EH (cell line): ENCODE measurements around the gene PEMT.
A peak's percentile ranks its signal among the peaks of the same experiment; 100 is the strongest.
"Not testable (repeated sequence)": the region's sequence is repeated elsewhere in the genome, so short reads cannot be mapped to it uniquely, and the experiment has no call there.

Experiments used
- DNase-seq: peaks from one replicate; pipeline ENCODE4 v3.0.0-alpha.2; 2015; ENCODE audit warnings: low read depth

Gene PEMT

DNA sequence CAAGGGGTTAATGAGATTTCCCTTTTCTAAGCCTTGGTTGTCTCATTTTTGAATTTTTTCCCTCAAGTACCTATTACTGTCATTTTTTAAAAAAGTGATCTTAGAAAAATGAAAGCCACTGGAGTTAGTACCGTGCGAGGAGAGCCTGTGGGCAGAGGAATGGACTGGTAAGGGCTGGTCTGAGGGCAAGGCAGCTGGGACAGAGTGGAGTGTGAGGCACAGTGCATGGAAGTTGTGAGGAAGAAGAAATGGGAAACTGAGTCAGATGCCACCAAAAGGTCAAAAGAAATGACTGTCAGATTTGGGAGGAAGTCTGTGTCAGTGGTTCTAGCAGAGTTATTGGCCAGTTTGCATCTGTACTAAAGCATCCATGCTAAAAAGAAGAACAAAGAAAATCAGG lies 103.5 kb downstream of the PEMT start:
- DNase-seq, result no peak

DNA sequence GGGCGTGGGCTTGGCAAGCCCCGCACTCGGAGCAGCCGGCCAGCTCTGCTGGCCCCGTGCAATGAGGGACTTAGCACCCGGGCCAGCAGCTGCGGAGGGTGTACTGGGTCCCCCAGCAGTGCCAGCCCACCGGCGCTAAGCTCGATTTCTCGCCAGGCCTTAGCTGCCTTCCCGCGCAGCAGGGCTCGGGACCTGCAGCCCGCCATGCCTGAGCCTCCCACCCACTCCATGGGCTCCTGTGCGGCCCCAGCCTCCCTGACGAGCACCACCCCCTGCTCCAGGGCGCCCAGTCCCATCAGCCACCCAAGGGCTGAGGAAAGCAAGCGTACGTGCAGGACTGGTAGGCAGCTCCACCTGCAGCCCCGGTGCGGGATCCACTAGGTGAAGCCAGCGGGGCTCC lies 105.1 kb downstream of the PEMT start:
- not testable (repeated sequence) for DNase-seq

DNA sequence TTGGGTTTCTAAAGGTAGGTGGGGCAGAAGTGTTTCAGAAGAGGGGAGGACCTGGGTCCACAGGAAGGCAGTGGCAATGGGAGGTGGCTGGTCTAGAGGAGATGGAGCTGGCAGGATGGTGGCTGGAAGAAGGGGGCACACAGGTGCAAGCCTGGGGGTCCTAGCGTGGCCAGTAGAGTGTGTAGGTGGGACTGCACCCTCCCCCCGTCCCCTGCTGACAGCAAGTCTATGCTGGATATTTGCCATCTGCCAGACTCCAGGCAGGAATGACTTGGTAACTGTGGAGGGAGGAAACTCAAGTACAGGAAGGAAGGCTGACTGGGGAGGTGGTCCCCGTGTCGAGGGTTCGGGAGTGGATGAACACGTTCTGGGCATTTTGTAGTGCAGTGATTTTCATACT lies 106.1 kb downstream of the PEMT start:
- no peak for DNase-seq

DNA sequence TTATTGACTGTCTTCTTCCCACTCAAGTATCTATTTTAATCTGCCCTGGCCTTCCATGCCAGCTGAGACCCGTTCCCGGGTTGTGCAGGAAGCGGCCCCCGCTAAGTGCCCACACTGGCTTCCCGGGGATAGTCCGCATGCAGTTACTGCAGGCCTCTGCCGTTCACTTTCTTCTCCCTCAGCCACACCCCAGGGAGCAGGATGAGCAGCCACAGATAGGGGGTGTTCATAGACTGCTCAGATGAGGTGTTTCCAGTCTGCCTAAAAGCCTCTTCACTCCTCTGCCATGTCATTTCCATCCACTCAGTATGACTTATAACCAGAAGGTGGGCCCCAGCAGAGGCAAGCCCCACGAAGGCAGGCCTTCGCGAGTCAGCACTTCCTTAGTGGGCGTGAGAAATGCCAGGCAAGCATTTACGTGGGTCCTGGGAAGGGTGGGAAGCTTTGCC lies 107.0 kb downstream of the PEMT start:
- DNase-seq, result peak; percentile 13

DNA sequence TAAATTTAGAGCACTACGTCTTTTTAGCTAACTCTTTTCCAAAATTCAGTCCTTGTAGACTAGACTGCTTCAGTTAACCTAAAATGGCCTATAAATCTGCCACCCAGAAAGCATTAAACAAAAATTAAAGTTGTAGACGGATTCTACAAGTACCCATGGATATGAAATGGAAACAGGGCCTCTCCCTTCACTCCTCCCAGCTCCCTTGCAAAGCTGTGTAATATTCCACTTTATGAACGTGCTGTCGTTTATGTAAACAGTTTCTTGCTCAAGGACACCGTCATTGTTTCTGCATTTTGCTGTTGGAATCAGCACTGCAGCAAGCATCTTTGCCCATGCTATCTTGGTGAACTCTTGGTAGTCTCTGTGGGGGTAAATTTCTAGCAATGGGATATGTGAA lies 109.6 kb downstream of the PEMT start:
- DNase-seq, result no peak

DNA sequence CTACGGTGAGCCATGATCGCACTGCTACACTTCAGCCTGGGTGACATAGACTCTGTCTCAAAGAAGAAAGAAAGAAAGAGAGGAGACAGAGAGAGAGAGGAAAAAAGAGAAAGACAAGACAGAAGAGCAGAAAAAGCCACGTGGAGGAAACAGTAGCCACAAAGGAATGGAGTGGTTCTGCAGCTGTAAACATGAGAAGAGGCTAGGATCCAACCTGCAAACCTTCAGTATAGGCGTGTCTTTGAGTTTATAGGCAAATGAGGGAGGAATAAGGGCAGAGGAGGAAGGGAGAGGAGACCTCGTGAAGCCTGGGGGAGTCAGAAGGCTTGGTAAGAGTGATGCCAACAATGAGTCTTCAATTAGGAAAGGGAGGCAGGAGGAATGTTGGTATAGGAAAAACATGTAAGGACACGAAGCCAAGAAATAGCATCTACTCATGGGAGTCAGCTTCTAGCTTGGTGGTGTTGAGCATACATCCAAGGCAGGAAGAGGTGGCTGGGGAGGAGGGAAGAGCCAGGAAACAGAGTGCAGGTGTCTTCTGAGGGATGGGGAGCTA lies 110.8 kb downstream of the PEMT start:
- no peak for DNase-seq

DNA sequence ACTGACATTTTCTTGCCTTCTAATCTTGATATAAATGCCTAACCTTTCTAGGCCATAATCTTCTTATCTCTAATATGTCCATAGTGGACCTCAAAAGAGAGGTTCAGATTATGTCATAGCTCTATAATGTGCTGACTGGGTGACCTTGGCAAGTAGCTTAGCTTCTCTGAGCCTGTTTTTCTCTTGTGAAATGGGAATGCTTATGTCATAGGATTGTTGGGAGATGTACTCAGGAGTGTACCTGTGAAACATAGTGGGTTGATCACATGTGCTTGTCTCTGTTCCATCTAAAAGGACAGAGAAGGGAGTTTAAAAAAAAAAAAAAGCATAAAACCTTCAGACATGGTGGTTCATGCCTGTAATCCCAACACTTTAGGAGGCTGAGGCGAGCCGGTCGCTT lies 112.3 kb downstream of the PEMT start:
- DNase-seq, result no peak

DNA sequence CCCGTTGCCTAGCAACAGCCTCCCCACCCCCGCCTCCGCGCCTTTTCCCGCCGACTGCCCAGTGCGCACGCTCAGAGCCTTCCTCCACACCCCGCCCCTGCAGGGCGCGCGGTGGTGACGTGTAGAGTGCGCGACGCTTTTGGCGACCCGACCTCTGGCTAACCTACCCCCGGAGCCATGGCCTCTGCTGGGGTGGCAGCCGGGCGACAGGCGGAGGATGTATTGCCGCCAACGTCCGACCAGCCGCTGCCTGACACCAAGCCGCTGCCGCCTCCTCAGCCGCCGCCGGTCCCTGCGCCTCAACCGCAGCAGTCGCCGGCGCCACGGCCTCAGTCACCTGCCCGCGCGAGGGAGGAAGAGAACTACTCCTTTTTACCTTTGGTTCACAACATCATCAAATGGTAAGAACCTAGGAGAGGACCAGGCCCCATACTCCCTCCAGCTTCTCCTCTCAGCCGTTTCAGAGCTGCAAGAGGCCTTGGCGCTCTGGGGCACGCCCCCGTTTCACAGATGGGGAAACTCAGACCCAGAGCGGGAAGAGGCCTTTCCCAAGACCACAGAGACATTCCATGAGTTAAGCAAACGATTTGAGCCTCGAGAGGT lies 114.5 kb downstream of the PEMT start, which contains the start of gene MED9:
TSS of gene MED9 (plus strand) at position 136 of the 603 bp plus-strand sequence. CDS start at position 178, 42 bp downstream.
- peak; percentile 87 for DNase-seq

DNA sequence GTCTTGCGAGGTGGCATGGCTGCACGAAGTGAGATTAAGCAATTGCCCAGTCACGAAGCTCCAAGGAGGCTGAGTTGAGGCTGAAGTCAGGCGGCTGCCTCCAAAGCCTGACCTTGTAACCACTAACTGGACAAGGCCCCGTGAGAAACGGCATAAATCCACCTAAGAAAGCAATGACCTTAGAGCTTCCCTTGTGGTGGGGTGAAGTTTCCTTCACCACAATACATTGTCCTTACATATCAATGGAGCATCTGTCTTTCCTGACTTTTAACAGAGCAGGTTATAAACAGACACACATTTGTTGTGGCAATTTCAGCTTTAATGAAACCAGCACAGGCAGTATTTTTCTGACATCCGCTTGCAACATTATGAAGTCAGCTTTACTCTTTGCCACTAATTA lies 117.2 kb downstream of the PEMT start:
- no peak for DNase-seq

DNA sequence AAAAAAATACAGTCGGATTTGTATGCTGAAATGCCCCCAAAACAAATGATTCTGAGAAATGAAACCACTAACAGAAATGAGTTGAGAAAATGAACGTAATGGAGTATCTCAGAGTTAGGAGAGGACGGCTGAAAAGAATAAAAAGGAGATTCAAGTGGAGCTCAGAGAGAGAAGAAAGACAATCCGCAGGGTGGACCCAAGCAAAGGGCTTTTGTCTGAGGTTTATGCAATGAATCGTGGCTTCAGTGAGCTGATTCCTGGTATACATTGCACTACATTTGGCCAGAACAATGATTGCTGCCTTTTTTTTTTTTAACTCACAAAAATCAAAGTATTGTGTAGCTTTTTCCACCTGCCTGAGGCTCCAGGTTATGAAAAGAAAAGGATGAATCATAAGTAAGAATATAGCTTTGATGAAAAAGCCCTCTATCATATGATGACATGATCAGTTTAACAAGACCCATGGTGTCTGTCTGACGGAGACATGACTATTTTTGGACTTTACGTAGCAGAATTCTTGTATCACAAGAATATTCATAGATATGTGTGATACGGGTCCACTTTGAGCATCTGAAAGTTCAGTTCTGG lies 119.1 kb downstream of the PEMT start:
- DNase-seq, result no peak

DNA sequence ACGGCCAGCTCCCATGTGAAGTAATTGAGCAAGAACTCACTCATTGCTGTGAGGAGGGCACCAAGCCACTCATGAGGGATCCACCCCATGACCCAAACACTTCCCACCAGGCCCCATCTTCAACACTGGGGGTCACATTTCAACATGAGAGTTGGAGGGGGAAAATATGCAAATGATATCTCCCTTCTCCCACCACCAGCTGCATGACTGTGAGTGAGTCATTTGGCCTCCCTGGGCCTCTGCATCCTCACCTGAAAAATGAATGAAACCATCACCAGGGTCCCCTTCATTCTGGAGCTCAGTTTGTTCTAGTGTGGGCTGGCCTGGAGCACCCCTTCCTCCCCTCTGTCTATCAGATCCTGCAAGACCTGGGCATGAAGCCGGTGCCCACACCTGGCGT lies 121.5 kb downstream of the PEMT start:
- no peak for DNase-seq

DNA sequence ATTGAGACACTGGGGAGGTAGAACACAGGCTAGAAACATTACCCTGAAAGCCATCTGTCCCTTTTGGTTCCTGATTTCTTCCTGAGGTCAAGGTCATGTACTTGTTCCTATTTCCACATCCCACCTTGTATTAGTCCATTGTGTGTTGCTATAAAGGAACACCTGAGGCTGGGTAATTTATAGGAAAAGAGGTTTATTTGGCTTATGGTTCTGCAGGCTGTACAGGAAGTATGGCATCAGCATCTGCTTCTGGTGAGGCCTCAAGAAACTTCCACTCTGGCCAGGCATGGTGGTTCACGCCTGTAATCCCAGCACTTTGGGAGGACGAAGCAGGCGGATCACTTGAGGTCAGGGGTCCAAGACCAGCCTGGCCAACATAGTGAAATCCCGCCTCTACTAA lies 122.2 kb downstream of the PEMT start:
- DNase-seq, result no peak

DNA sequence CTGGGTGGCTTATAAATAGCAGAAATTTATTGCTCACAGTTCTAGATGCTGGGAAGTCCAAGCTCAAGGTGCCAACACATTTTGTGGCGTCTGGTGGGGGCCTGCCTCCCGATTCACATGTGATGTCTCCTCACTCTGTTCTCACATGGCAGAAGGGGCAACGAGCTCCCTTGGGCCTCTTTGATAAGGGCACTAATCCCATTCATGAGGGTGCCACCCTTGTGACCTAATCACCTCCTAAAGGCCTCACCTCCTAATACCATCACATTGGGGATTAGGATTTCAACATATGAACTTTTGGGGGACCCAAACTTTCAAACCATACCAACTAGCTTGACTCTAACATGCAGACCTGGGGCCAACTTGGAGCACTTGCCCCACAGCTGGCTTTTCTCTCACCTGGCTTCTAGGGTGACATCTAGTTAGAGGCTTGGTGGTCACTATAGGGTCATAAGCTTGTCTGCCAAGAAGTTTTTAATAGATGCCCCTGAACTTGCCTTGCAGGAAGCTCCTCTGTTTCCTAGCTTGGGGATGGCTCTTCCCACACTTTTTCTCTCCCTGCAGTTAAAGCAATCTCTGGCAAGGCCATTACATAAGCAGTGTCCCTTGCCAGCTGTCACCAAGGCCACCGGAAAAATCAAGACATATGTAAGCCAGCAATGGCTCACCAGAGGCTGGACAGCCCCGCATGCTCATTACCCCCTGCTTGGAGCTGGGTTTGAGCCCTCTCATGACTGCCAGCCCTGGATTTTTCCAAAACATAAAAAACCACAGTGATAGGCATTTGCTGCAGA lies 123.1 kb downstream of the PEMT start:
- no peak for DNase-seq

DNA sequence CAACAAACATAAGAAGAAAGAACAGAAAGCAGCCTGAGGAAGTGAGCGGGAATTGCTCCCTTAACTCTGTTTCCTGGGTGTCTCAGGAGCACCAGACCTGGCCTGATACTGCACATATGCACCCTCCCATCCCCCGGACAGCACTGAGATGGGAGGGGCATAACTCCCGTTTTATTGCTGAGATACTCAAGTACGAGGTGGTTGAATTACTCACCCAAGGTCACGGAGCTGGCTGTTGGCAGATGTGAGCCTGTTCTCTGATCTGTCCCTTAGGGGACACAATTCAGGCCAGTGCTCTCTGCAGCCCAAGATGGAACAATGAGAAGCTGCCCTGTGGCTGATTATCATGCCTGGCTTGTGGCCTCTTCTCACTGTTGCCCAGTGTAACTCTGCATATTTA lies 123.8 kb downstream of the PEMT start:
- peak; percentile 27 for DNase-seq

DNA sequence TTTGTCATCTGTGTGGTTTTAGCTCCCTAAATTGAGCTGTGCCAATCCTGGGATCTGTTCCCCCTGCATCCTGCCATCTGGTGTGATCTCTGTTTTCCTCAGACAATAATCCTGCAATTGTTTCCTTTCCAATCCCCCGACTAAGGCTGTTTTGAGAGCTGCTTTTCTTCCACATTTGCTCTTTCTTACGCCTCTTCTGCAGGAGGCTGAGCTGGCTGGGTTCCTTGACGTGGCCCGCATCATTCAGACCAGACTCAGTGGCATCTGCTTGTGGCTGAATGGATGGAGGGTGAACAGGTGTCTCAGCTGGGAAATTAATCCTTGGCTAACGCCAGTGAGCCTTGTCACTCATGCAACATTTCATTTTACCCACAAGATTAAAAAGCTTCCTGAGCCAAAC lies 124.5 kb downstream of the PEMT start:
- DNase-seq, result no peak

DNA sequence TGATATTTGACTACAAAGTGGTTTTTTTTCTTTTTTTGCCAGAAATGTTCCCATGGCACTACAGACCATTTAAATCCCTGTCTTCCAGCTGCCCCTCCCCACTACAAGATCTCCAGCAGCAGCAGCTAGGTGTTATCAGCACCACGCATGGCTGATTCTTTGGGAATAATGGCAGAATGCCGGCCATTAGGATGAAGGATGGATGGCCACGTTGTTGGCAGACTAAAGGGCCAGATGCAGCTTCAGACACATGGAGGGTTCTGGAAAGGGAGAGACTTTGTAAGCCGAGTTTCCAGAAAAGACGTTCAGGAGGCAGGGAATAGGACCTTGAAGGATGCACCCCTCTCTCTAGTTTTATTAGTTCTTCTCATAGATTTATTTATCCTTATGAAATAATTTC lies 125.0 kb downstream of the PEMT start:
- no peak for DNase-seq

DNA sequence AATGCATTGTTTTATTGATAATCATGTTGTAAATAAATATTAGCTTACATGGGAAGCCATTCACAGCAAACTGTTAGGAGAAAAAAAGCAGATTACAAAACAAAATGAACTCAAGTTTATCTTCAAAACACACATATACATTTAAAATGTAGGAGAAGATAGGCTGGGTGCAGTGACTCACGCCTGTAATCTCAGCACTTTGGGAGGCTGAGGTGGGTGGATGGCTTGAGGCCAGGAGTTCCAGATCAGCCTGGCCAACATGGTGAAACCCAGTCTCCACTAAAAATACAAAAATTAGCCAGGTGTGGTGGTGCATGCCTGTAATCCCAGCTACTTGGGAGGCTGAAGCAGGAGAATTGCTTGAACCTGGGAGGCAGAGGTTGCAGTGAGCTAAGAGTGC lies 125.6 kb downstream of the PEMT start:
- DNase-seq, result not testable (repeated sequence)

DNA sequence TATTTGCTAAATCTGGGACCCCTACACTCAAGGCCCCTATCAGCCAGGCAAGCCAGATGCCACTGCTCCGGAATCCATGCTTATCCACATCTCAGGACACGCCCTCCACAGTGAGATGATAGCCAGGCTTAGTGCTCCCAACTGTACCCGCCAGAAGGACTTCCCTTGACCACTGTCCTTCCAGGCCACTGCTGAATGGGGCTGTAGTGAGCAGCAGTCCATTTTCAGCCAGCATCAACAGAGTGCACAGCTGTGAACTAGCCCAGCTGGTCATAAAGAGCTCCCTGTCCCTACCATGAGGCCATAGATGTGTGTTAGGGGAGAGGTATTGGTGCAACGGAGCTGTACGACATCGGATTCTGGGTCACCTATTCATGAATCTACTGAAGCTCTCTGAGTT lies 127.7 kb downstream of the PEMT start:
- DNase-seq, result no peak

DNA sequence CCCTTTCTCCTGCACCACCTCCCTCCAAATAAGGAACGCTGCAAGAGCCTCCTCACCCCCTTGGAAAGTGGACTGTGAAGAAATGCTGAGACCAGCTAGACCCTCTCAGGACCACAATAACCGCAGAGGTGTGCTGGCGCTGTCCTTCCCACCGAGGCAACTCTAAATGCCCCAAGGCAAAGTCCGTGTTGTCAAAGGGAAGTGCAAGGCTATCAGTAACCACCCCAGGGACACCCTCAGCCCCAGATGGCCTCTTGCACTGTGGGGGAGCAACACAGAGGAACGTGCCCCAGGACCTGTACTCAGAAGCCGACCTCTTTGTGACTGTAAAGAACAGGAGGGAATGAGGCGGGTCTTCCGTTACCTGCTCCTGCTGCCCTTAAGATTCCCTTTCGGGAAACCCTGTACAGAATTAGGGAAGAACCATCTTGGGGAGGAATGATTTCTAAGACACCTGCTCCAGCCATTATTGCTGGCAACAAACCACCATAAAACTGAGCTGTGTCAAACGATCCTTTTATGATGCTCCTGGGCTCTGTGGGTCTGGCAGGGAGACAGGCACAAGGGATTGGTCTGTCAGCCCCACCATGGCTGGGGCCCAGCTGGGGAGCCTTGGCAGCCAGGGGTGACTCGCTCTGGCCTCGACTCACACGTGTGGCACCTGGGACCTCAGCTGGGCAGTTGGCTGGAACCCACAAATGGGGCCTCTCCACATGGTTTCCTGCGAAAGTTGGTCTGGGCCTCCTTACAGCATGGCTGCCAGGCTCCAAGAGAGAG lies 129.3 kb downstream of the PEMT start:
- no peak for DNase-seq

DNA sequence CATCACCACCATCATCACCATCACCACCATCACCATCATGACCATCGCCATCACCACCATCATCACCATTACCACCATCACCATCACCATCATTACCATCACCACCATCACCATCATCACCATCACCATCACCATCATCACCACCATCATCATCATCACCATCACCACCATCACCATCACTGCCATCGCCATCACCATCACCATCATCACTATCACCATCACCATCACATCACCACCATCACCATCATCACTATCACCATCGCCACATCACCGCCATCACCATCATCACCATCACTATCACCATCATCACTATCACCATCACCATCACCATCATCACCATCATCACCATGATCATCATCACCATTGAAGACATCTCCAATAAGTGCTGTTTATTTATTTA lies 131.5 kb downstream of the PEMT start:
- no peak for DNase-seq

DNA sequence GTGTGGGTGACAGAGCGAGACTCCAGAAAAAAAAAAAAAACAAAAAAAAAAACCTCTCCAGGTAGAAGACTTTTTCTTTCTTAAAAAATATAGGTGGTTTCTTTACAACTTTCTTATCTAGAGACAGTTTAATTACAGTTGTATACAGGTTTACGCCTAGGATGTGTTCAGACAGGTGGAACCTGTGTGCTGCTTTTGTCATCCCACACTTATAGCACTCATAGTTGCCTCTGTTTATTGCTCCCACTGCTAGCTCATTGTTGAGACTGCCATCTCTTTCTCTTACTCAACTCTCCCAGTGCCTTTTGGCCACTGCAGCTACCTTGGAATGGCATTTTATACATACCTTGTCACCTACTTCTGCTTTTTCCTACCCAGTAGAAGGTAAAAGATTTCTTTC lies 133.8 kb downstream of the PEMT start:
- DNase-seq, result no peak

DNA sequence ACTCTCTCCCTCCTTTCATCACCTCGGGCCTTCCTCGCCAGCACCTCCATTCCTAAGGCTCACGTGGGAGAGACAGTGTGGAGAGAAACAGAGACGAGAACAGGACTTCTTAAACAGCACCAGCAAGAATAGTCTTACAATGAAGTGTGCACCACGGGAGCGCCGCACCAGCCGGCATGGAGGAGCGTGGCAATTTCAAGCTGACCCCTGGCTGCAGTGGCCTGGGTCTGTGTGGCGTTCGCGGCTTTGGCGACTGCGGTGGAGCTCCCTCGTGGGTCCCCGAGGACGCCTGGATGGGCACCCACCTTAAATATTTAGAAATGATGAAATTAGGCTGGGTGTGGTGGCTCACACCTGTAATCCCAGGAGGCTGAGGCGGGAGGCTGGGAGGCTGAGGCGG lies 135.3 kb downstream of the PEMT start:
- DNase-seq, result no peak
